HUDEP-2 (cell line): ENCODE data around the gene ZNF845.
"Not testable (repeated sequence)": the region's sequence is repeated elsewhere in the genome, so short reads cannot be mapped to it uniquely, and the experiment has no call there.

Experiments
- DNase-seq, 76 experiments: peaks; one replicate each; lab custom pipeline; 2025; ENCODE audit not compliant: unreplicated experiment in 76 of 76; lab: John Stamatoyannopoulos, UW

Gene ZNF845

DNA sequence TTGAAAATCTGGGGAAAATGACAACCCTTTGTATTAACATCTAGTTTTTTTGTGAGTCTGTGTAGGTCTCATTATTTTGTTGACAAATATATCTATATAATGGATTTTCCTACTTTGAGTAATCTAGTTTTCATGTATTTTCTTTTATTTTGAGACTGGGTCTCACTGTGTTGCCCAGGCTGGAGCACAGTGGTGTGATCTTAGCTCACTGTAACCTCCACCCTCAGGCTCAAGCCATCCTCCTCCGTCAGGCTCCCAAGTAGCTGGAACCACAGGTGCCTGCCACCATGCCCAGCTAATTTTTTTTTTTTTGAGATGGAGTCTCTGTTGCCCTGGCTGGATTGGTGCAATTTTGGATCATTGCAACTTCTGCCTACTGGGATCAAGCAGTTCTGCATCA is 41.2 kb downstream of the ZNF845 start:
- no peak for DNase-seq

DNA sequence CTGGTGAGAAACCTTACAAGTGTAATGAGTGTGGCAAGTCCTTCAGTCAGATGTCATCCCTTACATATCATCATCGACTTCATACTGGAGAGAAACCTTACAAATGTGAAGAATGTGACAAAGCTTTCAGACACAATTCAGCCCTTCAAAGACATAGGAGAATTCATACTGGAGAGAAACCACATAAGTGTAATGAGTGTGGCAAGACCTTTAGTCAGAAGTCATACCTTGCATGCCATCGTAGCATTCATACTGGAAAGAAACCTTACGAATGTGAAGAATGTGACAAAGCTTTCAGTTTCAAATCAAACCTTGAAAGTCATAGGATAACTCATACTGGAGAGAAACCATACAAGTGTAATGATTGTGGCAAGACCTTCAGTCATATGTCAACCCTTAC is 47.8 kb downstream of the ZNF845 start:
- DNase-seq, result no peak

DNA sequence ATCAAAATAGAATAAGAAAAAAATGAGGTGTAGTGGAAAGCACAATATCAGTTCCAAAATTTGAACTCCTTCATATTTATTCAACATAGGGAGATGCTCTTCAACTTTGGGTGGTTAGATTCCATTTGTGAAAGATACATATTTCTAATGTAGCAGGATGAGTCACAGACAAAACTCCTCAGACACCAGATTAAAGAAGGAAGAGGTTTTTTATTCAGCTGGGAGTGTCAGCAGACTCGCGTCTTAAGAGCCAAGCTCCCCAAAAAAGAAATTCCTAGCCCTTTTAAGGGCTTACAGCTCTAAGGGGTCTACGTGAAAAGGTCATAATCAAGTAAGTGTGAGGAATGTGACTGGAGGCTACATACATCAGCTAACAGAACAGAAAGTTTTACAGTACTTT is 54.6 kb downstream of the ZNF845 start:
- DNase-seq, result no peak

DNA sequence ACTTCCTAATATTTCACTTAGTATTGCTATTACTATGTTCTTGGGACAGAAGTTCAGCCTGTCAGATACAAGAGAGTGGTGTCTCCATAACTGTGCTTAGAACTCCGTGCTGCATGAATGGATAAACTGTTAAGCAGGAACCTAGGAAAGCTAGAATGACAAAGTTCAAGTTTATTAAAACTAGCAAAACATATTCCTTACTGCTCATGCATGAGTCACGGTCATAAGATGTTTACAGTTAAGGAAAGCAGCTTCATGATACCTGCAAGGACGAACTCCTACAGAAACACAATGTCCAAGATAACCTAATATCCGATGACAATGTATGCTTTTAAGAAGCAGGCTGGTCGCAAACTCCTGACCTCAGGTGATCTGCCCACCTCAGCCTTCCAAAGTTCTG is 55.4 kb downstream of the ZNF845 start:
- no peak for DNase-seq

DNA sequence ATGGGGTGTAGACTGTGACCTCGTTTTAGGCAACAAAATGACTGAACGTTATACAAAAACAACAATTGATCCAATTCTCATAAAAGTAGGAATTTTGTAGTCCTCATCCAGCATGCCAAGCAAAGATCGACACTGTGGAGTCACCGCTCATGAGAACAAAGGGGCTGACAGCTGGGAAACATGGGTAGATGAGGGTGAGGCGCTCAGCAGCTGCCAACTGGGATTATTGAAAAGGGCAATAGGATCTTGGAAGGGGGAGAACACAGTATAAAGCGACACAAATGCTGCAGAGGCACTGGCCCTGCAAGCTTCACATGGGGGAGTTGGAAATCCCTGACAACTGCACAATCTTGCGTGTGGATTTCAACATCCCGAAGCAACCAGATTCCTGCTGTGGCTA is 56.0 kb downstream of the ZNF845 start:
- no peak for DNase-seq

DNA sequence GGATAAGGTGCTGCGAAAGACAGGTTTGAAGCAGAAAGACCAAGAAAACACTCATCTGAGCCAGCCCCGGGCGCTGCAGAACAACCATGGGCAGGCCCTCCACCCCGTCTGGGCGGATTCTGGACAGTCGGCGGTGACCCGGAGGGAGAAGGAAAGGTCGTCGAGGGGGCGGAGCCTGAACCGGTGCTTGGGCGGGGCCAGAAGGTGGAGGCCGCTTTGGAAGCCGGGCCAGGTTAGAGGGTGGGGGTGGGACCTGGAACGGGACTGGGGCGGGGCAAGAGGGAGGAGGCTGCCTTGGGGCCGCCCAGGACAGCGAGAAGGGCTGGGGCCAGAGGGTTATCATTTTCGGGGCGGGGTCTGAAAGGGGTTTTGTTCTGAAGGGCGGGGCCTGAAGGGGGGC is 56.4 kb downstream of the ZNF845 start:
- no peak for DNase-seq

DNA sequence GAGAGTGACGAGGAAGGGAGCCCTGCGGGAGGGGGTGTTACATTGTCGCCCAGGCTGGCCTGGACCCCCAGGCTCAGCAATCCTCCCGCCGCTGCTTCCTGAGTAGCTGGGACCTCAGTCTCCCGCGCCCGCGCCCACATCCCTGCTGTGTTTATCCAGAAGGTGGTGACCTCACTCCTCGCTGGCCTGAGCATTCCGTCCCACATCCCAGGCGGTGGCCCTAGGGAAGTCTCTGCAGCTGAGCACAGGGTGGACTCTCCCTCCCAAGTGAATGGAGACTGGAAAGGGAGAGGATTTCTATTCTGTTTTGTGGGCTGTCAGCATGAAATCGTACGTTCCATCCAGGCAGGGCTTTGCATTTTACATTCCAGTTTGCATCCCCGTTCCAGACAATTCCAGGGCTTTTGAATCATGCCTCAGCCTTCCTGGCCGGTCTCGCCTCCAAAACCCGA is 61.0 kb downstream of the ZNF845 start:
- no peak for DNase-seq

DNA sequence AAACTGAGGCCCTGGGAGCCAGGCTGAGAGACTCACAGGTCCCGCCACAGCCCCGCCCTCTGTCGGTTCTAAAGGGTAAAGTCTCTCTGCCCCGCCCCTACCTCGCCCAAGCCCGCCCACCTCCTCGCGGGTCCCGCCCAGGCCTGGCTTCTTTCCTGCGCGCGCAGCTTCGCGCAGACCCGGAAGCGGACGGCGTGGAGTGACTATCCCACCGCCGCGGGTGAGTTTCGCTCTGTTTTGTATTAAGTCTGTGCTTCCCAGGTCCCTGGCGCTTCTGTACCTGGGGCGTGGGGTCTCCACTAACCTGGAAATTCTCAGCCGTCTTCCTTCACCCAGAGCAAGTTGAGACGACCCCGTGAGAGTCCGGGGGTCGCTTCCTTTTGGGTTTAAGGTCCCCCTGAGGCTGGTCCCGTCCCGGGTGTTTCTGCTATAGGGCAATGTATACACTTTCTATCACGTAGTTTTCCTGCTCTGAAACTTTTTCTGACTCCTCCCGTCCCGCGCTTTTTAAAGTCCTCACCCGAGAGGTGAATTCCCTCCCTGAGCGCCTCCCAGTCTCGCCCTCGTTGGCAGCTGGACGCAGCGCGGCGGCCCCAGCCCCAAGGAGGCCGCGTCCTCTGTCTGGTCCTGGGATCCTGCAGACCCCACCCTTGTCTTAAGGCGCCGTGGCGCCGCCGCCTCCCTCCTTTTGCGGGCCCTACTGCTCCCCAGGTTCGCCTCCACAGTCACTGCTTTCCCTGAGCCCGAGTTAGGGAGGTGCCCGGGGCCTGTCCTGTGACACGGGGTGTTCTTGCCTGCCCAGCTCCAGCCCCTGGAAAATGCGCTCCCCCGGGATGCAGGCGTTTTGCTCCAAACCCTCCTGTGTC is 61.7 kb downstream of the ZNF845 start, which contains the start of gene ZNF765:
Gene ZNF765 (plus strand): TSS at position 176 of the 866 bp plus-strand sequence. CDS start 2,867 bp downstream, outside the sequence.
- DNase-seq, result peak in 75 of 76 experiments; percentile 28 to 98 (median 90)

DNA sequence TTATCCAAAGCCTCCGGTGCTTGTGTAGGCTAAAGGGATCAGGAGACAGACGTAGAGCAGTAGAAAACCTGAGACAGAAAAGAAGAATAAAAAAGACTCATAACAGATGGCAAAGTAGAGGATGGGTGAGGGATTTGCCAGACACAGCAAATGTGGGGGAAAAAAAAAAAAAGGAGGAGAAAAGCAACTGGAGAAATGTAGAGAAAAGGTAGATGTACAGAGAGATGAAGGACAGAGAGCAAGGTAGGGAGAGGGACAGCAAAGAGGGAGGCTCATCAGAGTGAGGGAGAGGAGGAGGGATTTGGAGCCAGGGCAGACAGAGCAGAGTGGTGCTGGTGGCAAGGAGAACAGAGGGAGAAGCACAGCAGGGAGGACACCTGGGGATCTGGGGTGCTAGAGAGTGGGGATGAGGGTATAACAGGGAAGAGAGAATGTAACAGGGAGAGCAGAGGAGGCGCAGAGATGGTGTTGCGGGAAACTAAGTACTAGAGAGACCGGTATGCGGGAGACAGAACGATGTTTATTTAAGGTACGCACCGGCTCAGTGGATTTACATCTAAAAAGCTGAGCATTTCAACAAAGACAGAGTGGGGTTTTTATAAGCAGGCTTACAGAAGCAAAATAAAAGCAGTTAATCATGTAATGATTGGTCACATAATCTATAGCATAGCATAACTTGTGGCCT is 62.4 kb downstream of the ZNF845 start:
- not testable (repeated sequence) for DNase-seq

DNA sequence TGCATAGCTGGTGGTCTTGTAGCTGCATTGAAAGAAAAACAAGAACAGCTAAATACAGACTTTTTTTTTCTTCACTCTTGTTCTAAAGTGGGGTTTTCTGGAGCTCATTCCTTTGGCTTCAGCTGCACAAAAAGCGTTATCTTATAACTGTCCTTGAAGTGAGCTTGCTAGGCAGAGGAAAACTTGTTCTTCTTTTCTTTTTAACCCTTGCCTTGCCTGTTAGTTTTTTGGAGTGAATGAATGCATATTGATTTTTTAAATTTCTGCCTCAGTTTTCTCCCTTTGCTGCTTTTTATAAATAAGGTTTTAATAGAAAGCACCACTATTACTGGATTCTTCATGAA is 62.9 kb downstream of the ZNF845 start:
- DNase-seq, result no peak

DNA sequence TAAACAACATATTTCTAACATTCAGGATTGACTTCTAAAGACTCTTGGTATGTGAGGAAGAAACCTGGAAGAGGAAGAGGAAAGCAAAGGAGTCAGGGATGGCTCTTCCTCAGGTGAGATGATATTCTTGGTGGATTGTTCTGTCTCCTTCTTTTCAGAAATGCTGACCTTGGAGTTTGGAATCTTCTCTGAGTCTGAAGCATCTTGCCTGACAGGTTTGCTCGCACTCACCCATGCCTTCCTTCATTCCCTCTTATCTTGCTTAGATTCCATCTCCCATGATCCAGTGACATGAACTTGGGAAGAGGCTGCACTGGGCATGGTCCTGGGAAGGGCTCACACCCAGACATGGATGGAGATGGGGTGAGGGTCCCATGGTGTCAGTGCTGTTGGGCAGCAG is 64.4 kb downstream of the ZNF845 start:
- not testable (repeated sequence) for DNase-seq
